SW 1271 (cell line): ENCODE results near the gene PANK3.
"Not testable (repeated sequence)": the region's sequence is repeated elsewhere in the genome, so short reads cannot be mapped to it uniquely, and the experiment has no call there.

Experiments used
- DNase-seq, 2 experiments: peaks; one replicate each; lab custom pipeline; 2025; lab: John Stamatoyannopoulos, UW

Gene PANK3

GRCh38 chr5:168552146-168552545, 27.0 kb downstream of the PANK3 start:
- no peak for DNase-seq

- no peak for DNase-seq
Observed at GRCh38 chr5:168550656-168551055, 28.5 kb downstream of the PANK3 start.

- DNase-seq = no peak
Observed at GRCh38 chr5:168549554-168549953, 29.6 kb downstream of the PANK3 start.

- no peak for DNase-seq
Observed at GRCh38 chr5:168537176-168537575, 42.0 kb downstream of the PANK3 start.

GRCh38 chr5:168534351-168534750, 44.8 kb downstream of the PANK3 start:
- DNase-seq = not testable (repeated sequence)

GRCh38 chr5:168531987-168532864, 46.9 kb downstream of the PANK3 start:
- DNase-seq = no peak

GRCh38 chr5:168531191-168531590, 48.0 kb downstream of the PANK3 start:
- no peak for DNase-seq

- DNase-seq = no peak
Observed at GRCh38 chr5:168530621-168531150, 48.5 kb downstream of the PANK3 start.

- no peak for DNase-seq
Observed at GRCh38 chr5:168529374-168530234, 49.6 kb downstream of the PANK3 start.

GRCh38 chr5:168528521-168529373, 50.4 kb downstream of the PANK3 start, which contains the start of gene FBLL1:
Gene FBLL1 (plus strand): TSS chr5:168529305. CDS start chr5:168529505, 200 bp downstream.
- no peak for DNase-seq

- no peak for DNase-seq
Observed at GRCh38 chr5:168527756-168528295, 51.3 kb downstream of the PANK3 start.

GRCh38 chr5:168525856-168526255, 53.3 kb downstream of the PANK3 start:
- DNase-seq = no peak

- peak in 1 of 2 experiments; percentile 19 for DNase-seq
Observed at GRCh38 chr5:168513861-168514428, 65.2 kb downstream of the PANK3 start.

- DNase-seq = no peak
Observed at GRCh38 chr5:168502563-168503237, 76.5 kb downstream of the PANK3 start.
